Embryonic facial prominence (tissue), 1 donor: Measurements from ENCODE around the gene YIPF1.

Experiments
- DNase-seq: peaks from one replicate; pipeline ENCODE4 v3.0.0-alpha.2; 2016; ENCODE audit errors: extremely low spot score

Gene YIPF1

DNA sequence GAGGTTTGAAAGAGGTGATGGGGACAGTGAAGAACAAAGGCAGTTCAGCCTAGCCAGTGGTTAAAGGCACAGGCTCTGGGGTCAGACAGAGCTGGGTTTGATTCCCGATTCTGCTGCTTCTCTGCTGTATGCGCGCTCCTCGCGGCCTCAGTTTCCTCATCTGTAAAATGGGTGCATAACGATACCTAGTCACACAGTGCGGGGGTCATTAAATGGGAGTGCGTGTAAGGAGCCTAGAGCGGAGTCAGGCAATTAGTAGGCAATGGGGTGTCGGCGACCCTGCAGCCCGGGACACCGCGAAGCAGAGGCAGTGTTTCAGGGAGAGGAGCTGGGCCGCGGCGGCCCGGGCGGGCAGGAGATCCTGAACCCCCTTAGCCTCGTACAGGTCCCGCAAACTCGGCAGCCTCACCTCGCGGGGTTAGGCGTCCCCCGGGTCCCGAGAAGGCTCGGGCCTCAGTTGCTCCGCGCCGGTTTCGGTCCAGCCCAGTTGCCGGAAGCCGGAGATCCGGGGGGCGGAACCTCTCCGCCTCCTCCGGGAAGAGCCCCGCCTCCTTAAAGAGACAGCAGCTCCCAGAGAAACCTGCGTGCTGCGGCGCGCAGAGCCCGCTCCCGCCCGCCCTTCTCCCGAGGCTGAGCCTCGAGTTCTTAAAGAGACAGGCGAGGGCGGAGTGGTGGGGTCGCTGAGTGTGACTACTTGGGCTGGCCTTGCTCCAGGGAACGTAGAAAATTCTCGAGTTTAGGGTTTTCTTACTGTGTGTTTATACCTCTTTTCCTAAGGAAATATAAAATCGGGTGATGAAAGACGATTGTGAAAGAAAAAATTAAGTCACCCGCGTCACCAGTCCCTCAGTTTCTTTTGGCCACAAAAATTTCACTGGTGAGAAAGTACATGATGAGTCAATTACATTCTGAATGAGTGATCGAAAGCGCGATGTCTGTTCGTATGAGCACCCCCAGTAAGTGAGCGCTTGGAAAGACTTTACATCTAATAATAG, at the start of gene YIPF1:
TSS of gene YIPF1 (minus strand) at position 494 of the 995 bp plus-strand sequence. CDS start 860 bp downstream, outside the sequence.
- peak; percentile 85 for DNase-seq

GRCh38 chr1:53938136-53938830, 48.7 kb upstream of the YIPF1 start:
- no peak for DNase-seq

- no peak for DNase-seq
These were observed 46.8 kb upstream of the YIPF1 start for GRCh38 chr1:53936430-53936829.

DNA sequence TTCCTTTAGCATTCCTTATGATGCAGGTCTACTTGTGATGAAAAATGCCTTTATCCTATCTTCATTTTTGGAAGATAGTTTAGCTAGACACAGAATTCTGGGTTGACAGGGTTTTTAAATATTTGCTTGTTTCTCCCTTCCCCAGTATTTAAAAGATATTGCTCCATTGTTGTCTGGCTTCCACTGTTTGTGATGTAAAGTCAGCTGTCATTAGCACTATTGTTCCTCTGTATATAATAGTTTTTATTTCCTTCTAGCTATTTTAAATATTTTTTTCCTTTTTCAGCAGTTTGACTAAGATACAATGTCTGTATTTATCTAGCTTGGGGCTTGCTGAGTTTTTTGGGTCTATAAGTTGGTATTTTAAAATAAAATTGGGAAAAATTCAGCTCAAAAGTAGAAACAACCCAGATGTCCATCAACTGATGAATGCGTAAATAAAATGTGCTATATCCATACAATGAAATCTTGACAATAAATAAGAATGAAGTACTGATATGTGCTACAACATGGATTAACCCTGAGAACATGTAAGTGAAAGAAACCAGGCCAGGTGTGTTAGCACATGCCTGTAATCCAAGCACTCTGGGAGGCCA, 44.7 kb upstream of the YIPF1 start:
- no peak for DNase-seq

GRCh38 chr1:53931523-53931922, 41.9 kb upstream of the YIPF1 start:
- no peak for DNase-seq

DNA sequence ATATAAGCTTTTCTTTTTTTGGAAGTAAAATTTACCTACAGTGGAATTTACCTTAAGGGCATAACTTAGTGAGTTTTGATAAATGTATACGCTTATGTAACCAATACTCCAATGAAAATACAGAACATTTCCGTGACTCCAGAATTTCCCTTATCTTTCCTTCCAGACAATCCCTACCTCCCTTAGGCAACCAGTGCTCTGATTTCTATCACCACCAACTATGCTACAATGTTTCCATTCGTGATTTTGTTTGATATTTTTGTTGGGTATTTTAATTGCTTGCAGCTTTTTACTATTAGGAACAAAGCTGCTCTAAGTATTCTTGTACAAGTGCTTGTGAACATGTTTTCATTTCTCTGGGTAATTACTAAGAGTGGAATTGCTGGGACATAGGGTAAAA, 41.3 kb upstream of the YIPF1 start:
- DNase-seq: no peak

DNA sequence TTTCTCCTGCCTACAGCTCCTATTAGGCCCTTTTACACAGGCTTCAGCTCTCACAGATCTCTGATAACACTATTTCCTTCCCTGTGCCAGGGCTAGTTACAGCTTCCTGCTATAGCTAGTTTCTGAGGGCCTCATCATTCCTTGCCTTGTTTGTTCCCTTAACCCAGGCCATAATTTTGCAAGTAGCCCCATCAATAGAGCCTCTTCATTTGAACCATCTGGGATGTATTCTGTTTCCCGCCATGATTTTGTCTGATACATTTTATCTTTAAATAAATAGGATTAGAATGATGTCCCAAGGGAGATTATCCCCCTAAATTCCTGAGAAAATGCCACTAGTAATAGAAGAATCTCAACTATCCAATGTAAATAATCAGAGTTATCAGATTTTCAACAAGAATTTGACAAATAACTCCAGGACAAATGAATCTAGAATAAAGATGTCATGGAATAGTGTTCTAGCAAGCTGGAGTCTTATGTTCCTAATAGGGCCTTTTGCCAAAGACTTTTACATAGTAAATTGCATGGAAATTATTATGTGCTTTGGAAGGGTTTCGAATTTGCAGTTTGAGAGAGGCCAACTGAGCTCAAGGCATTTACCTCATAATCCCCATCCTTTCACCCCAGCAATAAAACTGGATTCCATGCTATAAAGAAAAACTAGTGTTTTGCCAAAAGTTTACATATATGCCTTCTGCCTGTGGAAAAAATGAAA, 39.8 kb upstream of the YIPF1 start:
- DNase-seq: no peak

- DNase-seq: no peak
These were observed 37.8 kb upstream of the YIPF1 start for GRCh38 chr1:53927376-53927881.

GRCh38 chr1:53919675-53920066, 30.1 kb upstream of the YIPF1 start:
- DNase-seq: no peak

DNA sequence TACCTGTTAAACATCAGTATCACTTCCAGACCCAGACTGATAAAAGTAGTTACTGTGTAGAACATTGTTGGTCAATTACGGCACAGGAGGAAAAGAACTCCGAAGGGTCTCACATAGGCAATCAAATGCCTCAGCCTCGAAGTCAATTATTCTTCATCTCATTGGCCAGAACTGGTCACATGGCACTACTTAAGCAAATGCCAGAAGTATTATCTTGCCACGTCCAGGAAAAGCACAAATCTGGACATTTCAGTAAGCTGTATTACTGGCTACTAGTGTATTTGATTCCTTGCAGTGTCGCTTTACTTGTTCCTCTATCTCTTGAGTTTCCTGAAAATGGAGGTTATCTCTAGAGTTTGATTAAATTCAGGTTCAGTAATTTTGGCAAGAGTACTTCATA, 28.7 kb upstream of the YIPF1 start:
- no peak for DNase-seq

DNA sequence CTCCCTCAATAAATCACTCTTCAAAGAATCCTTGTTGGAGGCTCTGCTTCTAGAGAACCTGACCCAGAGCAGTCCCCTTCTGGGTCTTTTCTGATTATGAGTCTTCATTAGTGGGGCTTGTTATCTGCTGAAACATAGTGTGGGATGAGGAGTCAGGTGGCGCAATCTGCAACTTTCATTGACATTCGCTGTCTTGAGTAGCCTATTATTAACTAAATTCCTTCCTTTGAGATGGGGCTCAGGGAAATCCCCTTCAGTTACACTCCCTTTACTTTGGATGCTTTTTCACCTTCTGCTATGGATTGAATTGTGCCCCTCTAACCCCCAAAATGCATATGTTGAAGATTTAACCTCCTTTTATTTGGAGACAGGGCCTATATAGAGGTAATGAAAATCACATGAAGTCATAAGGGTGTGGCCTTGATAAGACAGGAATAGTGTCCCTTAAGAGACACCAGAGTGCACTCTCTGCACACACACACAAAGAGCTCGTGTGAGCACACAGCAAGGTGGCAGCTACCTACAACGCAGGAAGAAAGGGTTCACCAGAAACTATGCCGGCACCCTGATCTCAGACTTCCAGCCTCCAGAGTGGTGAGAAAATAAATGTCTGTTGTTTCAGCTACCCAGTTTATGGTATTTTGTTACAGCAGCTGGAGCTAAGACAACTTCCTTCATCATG, 23.9 kb upstream of the YIPF1 start:
- DNase-seq: no peak

- DNase-seq: no peak
These were observed 21.8 kb upstream of the YIPF1 start for GRCh38 chr1:53911442-53911841.

GRCh38 chr1:53909946-53910345, 20.3 kb upstream of the YIPF1 start:
- no peak for DNase-seq

GRCh38 chr1:53906121-53906520, 16.5 kb upstream of the YIPF1 start:
- no peak for DNase-seq

- DNase-seq: no peak
These were observed 15.9 kb upstream of the YIPF1 start for GRCh38 chr1:53905509-53905908.

GRCh38 chr1:53902235-53903138, 12.9 kb upstream of the YIPF1 start:
- DNase-seq: no peak

- no peak for DNase-seq
These were observed 10.1 kb upstream of the YIPF1 start for GRCh38 chr1:53899708-53900107.

DNA sequence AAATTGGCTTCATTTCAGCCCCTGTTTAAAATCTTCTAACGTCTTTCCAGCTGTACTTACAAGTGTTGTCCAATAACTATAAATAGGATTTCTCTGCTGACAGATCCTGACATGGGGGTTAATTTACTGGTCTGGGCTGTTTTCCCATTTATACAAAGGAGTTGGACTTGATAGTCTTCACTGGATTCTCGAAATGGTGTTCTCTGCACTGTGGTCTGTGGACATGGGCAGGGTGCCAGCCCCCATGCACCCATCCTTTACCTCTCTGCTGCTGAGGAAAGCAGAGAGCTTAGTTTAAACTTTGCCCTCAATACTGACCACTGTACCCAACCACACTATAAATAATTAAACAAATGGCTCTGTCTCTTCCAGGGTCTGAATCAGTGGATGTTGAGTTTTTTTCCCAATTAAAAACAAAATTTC, 9.6 kb upstream of the YIPF1 start:
- no peak for DNase-seq

- DNase-seq: no peak
These were observed 7.1 kb upstream of the YIPF1 start for GRCh38 chr1:53896635-53897229.

DNA sequence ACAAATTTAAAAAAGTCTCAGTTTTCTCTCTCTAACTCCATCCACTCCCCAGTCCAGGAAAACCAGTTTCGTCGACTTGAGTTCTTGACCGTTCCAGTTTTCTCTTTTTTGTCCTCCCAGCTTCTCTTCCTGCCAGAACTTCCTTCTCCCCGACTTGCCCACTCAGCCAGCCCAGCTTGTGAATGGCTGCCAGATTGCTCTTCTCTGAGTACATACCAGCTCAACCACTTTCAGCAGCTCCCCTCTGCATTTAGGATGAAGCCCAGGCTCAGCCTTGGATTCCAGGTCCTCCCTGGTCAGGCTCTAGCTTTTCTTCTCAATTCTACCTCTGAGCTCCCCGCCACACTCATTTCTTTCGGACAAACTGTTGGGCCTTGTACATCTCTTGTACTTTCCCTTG, 5.8 kb upstream of the YIPF1 start:
- DNase-seq: no peak
